Ammon's horn (tissue), 1 donor: Measurements from ENCODE around the gene MAP2.

Source experiments
- DNase-seq: peaks from one replicate; pipeline ENCODE4 v3.0.0-alpha.2; 2016; ENCODE audit warnings: low spot score

The MAP2 gene

DNA sequence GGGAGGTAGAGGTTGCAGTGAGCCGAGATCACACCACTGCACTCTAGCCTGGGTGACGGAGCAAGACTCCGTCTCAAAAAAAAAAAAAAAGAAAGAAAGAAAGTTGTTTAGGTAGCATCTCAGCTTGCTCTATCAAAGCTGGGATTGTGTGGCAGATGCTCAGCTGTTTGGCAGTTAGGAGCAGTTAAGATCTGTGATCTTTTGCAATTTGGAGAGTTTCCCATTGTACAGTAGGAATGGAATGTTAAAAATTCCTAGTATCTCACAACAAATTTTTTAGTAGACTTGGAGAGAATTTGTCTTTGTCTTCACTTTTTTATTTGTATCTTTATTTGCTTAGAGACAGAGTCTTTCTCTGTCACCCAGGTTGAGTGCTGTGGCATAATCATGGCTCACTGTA lies 224.9 kb downstream of the MAP2 start:
- DNase-seq = no peak

DNA sequence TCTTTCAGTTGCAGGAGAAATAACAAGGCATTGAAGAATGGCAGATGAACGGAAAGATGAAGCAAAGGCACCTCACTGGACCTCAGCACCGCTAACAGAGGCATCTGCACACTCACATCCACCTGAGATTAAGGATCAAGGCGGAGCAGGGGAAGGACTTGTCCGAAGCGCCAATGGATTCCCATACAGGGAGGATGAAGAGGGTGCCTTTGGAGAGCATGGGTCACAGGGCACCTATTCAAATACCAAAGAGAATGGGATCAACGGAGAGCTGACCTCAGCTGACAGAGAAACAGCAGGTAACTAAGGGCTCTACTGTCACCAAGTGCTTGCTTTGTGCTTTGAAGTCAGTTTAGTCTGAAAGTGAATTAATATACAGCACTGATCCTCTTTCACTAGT lies 229.3 kb downstream of the MAP2 start:
- DNase-seq = no peak

DNA sequence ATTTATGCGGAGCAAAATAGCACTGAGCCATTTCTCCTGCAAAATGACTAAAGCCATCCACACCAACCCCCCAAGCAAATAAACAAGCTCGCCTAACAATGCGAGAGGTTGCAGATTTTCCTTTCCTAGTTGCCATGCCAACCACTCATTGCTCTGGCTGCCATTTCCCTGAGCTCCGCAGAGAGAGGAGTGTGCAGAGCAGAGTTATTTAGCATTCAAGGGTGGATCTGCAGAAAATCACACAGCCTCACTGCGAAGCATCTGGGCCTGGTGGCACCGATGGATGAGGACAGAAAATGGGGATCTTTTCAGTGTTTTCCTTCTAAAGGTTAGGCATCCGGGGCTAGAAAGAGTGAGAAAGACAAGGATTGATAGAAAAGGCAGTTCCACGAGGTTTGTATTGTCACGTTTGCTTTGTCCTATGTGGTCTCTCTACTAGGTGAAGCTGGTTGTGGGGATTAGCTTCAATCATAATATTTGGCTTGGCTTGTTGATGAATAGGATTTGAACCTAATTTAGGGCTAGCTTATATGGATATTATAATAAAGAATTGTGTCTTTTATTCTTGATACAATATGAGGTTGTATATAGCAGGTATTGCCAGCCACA lies 237.5 kb downstream of the MAP2 start:
- peak; percentile 85 for DNase-seq

DNA sequence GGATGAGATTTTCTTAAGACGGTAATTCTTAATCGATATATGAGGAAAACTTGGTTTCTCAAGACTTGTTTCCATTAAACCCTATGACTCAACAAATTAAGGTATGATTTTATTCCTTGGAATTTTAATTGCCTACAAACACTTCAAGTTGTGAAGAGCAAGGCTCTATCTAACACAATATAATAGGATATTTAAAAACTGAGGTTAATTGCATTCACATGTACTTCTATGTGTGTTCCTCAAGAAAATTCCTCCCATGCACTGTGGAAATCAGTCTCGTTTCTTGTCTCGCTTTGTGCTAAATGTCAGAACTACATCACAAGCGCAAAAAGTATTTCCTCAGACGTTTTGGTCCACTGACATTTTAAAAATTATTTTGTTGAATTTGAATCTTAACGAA lies 238.2 kb downstream of the MAP2 start:
- no peak for DNase-seq

DNA sequence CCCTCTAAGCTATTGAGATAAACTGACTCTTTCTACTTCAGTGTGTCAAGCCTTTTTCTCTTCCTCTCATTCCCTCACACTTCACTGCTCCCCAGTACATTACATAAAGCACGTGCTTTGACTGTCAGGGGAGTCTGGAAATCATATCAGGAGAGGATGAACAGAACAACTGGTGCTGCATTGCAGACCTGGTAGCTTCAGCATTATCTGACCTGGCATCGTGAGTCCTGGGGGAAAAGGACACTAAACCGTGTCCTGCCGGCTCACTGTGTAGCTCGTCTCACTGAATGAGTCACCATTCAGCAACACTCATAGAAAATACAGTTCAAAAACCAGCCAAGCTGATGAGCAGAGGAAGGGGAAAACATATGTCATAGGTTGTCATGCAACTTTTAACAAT lies 239.3 kb downstream of the MAP2 start:
- DNase-seq = peak; percentile 38

DNA sequence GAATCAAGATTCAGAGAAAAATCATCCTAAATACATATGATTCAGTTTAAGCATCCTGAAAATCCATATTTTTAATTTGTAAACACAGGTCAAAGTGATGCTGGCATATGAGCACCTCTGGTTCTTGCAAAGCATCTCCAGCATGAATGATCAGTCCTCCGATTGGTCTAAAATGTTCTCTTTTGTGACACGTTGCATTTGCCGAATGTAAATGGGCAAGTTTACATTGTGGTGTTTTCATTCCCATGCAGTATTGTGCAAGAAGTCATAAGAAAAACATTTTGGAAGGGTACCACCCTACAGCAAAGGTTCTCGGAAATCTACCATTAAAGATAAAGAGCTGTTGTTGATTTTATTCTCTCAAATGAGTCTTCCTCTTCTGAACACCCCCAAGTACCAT lies 239.8 kb downstream of the MAP2 start:
- DNase-seq = no peak

DNA sequence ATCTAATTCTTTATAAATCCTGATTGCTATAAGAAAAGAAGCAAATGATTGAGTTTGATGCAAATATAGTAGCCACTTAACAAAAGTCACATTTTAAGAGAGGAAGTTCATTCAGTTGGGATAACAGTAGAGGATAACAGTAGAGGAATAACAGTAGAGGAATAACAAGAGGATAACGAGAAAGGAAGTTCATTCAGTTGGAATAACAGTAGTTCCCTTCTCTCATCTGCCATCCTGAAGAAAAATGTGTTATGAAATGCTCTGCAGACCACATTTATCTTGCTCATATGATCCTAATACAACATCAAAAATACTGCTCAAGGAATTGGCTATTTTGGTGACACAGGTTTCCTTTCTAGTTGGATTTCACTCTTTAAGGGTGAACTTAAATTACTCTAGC lies 242.4 kb downstream of the MAP2 start:
- DNase-seq = no peak

DNA sequence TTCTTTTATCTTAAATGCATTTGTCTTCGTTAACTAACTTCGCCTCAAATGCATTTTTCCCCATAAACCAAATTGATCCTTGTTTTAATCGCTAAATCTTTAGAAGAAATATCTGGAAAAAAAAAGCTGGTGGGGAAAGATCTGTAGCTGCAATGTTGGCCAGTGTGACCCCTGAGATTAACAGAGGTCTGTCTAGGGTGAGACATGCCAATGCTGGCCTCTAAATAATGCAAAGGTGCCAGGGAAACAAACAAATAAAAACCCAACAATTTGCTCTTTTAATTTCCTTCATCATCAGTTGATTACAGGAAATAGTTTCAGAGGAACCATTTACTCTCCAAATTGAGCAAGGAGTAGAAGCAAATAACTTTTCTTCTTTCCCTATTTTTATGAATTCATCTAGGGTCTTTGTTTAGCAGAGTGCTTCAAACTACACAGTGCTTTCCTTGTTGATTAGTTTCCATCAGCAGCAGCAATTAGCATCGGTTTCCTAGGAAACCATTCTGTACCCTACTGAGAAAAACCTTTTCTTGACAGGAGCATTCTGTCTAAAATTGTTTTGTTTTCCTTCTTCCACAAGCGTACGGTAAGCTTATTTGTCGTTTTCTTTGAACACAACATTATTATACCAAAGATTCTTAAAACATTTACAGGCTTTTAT lies 247.3 kb downstream of the MAP2 start:
- DNase-seq = peak; percentile 49

DNA sequence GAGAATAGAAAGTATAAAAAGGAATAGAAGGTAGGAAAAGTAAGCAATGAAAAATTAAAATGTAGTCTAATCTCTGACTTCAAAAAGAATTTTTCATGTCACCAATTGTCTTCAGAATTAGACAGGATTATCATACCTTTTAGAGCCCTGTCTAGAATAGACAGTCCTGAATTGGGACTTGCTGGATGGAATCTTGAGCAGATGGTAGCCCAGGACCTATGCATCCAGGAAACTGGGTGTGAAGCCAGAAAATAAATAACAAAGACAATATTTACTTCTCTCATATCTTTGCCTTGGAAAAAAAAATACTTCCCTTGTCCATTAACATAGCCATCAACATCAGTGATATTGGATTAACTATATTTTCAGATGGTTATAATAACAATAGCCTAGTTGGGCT lies 250.0 kb downstream of the MAP2 start:
- no peak for DNase-seq

DNA sequence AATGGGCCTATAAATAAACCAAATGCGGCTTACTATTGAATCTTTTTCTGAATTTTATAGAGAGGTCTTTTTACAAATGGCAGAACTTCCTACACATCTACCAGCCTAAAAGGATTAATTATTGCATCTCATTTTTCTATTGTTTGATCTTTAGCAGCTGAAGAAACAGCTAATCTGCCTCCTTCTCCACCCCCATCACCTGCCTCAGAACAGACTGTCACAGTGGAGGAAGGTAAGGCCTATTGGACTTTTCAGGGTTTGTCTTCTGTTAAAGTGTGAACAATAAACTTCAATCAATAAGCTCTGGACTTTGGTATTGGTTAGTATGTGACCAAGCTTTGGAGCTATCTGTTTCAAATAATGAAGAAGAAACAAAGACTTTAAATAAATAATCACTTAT lies 256.7 kb downstream of the MAP2 start:
- DNase-seq = no peak

DNA sequence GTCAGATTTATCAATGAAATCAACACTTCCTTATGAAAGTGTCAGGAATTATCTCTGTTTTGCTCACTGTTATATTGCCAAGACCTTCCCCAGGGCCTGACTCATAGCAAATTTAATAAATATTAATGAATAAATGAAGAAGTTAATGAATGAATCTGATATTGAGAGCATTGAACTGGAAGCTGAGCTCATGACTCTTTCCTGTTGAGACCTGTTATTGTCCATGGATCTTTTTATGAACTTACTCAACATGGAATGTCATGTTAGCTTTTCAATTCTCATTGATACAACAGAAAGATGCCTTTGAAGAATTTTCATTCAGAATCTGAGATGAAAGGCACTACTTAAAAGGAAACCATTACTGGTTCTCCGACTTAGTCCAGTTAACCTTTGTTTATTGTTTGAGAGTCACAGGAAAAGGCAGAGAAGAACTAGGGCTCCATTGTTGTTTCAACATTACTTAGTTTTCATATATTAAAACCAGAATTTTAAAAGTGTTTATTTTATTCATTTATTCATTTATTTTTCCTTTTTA lies 257.4 kb downstream of the MAP2 start:
- DNase-seq = no peak

DNA sequence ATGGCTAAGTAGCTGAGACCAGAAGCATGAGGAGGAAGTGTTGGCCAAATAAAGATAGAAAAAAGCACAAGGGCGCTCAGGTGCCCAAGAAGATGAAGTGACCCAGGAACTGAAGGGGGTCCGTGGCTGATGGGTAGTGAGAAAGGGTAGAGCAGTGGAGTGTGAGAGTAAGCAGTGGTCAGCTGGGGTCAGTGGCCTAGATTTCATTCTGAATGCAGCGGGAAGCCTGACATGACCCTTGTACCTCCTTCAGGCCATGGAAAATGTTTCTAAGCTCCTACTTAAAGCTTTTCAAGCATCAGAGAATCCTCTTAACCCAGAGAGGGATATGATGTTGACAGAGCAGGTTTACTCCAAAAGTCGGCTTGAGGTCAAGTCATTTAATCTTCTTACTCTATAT lies 258.8 kb downstream of the MAP2 start:
- no peak for DNase-seq

DNA sequence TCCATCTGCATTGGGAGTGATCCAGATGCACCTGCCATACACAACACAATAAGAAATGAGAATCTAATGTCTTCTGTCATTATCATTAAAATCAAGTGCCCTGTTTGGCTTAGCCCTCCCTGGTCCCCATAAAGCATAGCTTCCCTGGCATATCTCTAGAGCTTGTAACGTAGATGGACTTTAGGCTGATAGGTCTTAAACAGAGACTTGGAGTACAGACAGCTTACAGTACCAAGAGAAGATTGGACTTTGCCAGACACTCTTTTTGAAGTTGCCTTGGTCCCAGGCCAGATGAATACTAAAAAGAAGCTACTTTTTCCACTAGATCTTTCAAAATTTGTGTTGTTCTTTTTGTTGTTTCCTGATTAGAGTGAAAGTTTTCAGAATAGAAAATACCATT lies 261.5 kb downstream of the MAP2 start:
- no peak for DNase-seq

DNA sequence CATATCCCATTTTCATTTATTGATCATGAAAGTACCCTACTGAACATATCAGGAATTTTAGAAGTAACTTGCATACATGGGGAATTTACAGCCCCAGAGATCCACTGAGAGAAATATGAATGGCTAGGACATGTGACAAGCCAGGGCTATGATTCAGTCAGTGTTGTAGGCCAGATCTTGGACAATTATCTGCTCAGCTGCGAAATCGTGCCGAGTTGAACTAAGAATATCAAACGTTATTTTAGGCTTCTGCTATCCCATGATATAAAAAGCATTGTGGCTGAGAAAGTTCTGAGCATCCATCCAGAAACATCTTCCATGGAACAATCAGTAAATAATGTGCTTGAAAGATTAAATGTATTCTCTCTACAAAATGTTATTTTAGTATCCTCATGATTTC lies 262.1 kb downstream of the MAP2 start:
- DNase-seq = peak; percentile 20

DNA sequence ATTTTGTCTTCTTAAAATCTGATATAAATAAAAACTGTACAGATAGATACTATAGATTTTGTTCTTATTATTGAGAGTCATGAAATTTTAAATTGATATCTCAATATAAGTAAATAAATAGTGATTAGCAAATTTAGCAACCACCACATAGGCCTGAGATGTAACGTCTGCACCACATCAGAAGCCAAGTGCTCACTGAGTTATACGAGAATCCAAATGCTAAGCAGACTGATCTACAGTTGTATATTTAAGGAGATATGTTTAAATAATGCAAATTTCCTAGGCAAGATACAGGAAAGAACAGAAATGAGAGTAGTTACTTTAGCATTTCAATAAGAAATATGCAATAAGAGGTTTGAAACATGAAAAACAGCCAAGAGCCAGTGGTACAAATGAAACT lies 262.6 kb downstream of the MAP2 start:
- DNase-seq = no peak

DNA sequence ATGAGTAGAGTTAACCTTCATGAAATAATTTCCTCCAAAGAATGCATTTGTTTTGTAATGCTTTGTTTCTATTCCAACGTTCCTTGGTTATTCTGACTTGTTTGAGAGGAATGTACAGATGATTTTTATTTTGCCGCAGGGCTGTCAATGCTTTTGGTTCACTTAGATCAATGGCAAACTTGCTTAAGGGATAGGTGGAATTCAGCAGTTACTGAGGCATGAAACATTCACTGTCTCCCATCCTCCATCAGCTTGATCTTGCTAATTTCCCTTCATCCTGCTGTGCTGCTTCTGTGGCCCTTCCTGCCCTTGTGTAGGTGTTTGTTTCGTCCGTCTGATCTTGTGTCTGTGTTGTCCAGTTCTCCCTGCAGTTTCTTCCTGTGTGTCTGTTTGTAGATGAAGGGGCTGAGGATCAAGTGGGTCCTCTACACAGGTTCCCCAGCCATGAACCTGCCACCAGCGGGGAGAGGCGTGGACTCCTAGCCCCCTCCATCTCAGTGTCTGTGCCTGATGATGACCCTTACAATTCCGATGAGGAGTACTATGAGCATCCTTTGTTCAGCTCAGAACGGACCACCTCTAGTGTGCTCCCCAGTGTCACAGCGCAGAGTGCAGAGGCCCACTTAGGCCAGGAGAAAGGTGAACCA lies 263.6 kb downstream of the MAP2 start:
- DNase-seq = no peak

DNA sequence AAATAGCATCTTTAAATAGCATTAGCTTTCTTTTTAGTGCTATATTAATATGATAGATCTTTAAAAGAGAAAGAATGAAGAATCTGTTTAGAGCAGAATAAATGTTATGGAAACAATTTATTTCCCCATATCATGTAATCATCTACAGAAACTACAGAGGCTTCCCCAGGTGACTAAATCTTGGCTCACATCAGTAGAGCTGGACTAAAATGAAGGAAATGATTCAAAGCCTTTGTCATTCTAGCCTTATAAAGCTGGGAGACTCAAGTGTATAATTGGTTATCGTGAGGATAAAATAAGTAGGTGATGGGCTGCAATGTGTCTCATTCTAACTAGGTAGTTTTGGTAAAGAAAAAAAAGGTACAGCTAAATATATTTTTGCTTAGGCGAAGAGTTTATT lies 264.5 kb downstream of the MAP2 start:
- no peak for DNase-seq

DNA sequence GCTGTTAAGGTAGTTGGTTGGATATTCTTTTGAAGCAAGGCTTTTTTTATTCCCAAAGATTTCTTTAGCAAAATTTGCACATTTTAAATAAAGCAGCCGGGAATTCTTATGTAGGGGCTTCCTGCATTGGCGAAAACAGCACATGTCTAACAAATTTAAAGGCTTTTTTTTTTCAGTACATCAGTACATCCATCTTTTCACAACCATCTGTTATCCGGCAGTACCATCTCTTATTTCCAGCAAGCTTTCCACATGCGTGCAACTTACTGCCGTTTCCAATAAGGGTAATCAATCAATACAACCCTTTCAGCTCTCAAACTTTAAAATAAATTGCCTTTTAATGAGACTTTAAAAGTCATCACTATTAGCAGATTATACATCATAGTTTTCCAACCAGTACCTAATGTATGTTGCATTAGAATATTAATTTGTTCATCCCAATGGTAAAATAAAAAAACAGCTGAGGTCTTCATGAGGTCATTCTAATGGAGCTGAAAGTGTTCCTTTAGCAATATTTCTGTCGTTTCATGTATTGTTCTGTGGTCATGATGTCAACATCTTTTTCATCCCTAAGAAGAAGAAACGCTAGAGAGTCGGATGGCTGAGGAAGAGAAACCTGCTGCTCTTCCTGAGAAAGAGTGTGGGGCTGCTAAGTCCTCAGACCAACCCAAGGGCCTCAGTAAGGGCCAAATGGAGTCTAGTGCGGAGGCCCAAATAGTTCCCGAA lies 266.3 kb downstream of the MAP2 start:
- no peak for DNase-seq

DNA sequence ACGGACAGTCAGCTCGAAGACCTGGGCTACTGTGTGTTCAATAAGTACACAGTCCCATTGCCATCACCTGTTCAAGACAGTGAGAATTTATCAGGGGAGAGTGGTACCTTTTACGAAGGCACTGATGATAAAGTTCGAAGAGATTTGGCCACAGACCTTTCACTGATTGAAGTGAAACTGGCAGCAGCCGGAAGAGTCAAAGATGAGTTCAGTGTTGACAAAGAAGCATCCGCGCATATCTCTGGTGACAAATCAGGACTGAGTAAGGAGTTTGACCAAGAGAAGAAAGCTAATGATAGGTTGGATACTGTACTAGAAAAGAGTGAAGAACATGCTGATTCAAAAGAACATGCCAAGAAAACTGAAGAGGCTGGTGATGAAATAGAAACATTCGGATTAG lies 270.9 kb downstream of the MAP2 start:
- no peak for DNase-seq

DNA sequence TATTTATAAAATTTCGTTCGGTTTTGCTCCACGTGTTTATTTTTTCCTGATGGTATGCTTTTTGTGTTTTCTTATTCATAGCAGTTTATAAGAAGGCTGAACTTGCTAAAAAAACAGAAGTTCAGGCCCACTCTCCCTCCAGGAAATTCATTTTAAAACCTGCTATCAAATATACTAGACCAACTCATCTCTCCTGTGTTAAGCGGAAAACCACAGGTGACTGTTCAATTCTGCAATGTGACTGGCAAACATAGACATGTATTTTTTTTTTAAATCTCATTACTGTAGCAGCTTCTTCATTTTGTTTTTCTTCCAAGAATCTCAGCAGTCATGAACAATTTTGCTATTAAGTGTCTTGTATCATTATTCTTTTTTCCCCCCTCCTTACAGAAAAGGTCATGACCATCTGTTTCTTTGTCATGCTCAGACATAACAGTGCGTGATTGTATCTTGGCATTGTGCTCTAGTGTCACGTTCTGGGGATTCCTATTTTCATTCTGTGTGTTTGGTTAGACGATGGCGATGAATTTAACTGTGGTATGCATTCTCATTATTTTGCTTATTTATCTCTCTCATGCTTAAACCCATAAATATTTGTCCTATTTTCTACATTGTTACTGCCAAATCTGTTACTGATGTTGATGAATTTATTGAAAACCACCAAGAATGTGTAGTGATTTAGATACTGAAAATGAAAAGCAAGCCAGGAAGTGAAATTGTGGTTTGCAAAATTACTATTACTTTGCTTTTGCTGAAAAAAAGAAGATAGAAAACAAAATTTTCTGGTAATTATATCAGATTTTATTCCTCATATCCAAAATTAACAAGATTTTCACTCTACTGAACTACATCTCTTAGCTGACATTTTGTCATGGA lies 273.2 kb downstream of the MAP2 start:
- DNase-seq = no peak

DNA sequence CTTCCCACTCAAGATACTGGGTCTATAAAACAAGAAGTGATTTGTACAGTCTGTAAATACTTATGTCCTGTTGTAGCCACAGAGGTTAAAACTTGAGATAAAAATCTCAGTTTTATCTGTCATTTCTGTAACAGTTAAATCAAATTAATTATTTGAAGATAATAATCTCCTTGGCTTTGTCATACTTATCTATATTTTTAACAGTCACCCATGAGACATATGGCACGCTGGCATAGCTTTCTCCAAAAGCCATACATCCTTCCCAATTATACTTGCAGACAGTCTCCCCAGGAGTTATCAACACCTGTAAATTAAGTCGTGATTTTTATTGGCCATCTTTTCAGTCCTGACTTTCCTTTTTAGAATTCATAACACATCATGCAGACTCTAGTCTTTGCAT lies 278.9 kb downstream of the MAP2 start:
- DNase-seq = no peak

DNA sequence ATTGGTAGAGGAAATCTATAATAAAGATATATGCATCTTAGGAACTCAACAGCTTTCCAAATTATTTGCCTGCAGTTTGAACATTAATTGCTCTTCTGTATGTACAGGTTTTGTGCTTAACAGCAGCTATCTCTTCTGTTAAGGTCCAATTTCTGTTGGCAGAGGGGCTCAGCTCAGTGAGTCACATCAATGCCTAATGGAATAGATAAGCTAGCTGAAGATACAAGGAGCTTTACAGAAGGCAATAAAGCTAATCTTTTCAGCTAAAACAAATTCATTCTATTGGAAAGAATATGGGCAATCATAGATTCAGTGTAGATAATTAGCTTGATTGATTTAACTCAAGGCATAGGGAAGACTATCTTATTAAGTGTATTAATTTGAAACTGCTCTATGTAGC lies 289.4 kb downstream of the MAP2 start:
- no peak for DNase-seq
